SHP77 (cell line): ENCODE results near the gene UBC.

Source experiments
- DNase-seq, 2 experiments: peaks; one replicate each; lab custom pipeline; 2025; lab: John Stamatoyannopoulos, UW

UBC gene

GRCh38 chr12:124864326-124864752, 50.1 kb downstream of the UBC start:
- no peak for DNase-seq

- peak; percentile 63 to 77 for DNase-seq
These were observed 50.8 kb downstream of the UBC start, which contains the start of gene SCARB1 for GRCh38 chr12:124863416-124864325. TSS of gene SCARB1 (minus strand) at chr12:124863864. CDS start at chr12:124863720, 144 bp downstream.

DNA sequence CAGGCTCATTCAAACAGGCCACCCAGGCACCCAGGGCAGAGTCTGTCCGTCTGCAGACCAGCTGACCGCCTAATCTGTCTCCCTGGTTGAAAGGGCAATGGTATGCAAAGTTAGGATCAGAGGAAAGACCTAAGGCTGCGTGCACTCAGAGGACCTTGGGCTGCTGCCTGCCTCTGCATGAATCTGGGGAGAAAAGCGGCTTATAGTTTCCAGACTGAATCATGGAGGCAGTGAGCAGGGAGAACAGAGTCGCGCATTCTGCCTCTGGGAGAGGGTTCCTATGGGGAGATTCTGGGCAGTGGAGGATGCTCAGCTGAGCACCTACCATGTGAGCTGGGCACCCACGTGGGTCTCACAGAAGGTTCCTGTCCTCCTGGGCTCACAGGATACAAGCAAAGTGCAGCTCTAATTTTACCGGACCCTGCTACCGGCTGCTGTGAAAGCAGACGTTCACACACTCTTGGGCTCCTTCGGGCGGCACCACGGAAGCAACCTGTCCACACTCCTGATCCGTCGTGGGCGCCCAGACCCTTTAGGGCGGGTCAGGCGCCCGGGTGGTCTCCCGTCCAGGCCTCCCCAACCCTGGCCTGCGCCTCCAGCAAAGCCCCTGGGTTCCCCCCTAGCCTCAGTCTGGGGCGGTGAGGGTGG, 51.6 kb downstream of the UBC start:
- DNase-seq: peak in 1 of 2 experiments; percentile 27

DNA sequence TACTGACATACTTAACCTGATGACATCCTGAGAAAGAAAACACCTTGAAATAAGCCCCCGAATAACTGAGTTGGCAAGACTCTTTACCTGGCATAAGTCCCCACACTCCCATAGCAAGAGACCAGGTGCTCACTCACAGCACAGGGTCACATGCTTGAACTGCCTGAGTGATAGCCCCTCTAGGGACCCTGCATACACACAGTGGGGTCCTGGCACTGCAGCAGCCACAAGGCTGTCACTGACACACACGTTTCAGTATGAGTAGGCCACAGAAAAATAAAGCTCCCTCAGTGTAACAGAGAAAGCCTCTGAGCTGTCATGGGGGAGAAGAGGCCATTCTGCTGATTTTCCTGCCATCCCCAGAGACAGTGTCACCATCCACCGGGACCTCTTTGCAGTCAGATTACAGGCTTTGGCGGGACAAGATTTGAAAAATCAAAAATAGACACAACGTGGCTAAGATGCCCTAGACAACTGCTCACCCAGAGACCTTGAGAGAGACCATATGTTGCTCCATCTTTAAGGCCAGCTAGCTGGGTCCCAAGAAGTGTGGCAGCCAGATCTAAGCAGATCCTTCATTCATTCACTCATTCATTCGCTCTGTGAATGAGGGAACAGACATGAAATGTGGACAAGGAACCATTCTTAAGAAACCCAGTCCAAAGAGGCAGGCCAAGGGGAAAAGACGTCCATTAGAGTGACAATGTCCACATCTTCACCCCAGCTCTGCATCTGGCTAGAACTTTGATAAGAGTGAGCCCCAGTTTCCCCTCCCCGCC, 52.4 kb downstream of the UBC start:
- no peak for DNase-seq
